NCI-H2171 treated with DMSO at 0.1 percent for 48 hours (cell line): ENCODE results near the gene DCAF17.
"Not testable (repeated sequence)": the region's sequence is repeated elsewhere in the genome, so short reads cannot be mapped to it uniquely, and the experiment has no call there.

Experiments used
- DNase-seq: peaks from one replicate; lab custom pipeline; 2025; lab: John Stamatoyannopoulos, UW

DCAF17 gene

DNA sequence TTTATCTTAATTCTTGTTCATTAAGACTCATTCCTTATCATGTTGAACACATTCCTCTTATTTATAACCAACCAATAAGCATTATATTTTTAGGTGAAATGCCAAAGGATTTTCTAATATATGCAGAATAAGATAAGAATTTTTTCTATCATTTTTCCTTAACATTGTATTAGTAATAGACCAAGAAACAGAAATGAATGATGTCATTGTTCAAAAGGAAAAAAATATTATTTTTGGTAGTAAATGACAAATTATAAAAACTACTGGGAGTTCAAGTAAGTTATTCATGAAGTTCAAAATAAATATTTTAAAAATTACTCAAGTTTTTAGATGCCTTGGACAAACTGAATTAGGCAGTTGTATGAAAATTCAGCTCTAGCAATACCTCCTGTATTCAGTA is 25.5 kb downstream of the DCAF17 start:
- no peak for DNase-seq

DNA sequence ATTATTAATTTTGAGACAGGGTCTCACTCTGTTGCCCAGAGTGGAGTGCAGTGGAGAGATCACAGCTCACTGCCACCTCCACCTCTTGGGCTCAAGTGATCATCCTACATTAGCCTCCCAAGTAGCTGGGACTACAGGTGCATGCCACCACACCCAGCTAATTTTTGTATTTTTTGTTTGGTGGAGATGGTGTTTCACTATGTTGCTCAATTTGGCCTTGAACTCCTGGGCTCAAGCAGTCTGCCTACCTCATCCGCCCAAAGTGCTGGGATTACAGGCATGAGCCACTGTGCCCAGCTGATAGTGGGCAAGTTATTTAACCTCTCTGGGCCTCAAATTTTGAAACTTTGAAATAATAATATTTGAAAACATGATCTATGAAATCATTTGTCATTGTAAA is 26.5 kb downstream of the DCAF17 start:
- DNase-seq, result no peak

DNA sequence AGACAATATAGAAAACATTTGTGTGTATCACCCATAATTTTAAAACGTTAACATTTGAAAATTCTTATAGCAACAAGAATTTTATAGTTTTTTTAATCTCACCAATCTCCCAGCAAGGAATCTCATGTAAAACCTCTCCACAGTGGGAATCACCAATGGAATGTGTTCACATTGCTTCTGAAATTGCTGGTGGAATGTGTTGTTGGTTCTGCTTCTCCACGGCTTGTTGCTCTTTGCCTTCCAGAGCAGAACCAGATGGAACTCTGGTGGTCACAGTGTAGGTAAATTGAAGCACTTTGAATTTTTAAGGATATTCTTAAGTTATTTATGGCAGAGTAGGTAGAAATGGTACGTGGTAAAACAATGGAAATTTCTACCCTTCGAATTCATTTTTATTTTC is 35.1 kb downstream of the DCAF17 start:
- no peak for DNase-seq

DNA sequence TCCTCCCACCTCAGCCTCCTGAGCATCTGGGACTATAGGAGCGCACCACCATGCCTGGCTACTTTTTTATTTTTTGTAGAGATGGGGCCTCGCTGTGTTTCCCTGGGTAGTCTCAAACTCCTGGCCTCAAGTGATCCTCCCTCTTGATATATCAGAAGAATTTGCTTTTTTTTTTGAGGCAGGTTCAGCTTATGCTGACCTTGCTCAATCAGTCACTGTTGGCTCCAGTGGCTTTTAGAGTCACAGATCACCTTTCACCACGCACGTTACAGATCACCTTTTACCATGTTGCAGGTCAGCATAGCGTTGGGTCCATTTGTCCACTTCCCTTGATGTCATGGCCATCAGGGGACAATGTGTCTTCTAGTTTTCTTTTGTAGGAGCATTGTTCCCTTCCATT is 36.1 kb downstream of the DCAF17 start:
- no peak for DNase-seq

DNA sequence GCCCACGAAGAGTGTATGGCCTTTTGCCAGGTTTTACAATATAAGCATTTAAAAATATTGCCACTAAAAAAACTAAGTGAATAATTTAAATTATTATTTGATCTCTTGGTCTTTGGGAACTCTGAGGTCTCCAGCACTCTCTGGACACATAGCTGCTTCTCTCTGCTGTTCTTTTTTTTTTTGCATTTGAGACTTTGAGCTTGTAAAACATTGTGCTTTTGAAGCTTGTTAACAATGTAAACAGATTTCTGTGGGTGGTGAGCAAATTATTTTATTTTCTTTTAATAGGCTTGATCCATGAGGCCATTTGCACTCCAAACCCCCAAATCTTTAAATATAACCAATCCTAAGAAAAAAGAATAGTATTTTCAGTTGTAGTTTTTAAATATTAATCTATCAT is 42.0 kb downstream of the DCAF17 start:
- no peak for DNase-seq

DNA sequence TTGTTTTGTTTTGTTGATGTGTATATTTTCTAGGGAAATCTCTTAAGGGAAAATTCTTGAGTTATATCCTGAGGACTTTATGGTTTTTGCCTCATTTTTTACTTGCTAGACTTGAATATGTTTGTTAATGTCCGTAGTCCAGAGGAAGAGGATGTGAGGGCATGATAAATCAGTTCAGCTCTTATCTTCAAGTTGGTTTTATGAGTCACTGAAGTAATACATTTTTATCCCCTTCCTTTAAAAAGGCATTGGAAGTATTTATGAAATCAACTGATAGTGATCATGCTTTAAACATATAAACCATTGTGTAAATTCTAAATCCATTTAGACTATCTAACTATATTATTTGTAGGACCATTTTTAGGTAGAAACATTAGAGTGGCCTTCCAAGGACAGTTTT is 44.3 kb downstream of the DCAF17 start:
- DNase-seq, result no peak

DNA sequence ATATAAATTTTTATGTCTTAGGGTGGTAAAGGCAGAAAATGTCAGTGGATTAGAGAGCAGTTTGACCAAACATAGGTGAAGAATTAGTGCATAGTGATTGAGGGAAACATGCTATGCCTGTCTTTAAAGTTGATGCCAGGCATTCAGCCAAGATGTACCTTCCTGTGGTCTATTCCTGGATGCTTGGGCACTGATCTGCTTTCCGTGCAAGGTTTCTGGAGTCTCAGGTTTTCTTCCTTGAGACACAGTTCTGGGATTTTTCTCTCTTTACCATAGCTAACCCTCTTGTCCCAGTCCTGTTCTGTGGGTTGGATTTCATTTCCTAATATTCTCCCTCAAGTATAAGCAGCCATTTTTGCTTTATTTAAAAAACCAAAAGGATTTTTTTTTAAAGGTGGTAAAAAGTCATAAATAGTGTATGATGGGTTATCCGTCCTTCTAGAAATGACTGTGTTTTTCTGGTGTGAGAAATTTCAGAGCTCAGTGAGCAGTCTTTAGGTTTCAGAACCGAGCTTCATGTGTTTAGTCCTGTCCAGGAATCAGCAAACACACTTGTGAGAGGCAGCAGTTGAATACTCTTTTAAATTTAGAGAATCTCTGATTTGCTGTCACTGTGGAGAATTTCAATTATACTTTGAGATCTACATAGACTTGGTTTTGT is 45.3 kb downstream of the DCAF17 start:
- DNase-seq, result no peak

DNA sequence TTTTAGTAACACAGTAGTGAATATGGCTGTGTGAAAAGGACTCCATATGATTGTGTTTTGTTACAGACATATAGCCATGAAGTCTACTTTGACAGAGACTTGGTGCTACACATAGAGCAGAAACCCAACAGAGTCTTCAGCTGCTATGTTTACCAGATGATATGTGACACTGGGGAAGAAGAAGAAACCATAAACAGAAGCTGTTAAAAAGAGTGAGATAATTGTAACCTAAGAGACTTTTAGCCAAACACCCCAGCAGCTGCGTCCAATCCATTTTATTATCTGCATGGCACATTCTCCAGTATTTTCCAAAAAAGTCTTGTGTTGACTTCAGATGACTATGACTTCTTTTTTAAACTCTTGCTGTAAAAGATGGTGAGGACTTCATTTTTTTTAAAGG is 46.9 kb downstream of the DCAF17 start:
- no peak for DNase-seq

DNA sequence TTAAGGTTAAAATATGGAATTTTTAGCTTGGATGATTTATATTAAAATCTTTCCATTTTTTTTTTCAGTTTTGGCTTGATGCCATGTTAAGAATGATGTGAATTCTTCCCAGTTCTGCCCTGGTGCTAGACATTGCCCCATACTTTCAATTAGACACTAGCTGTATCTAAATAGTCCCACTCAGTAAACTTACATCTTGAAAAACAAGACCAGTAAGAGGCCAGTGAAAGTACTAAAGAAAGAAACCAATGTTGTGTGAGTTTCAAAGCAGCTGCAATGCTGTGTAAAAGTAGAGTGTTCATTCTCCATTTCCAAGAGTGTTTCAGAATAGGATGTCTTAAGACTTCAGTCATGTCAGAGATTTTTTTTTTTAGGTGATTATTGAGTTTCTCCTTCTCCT is 48.3 kb downstream of the DCAF17 start:
- no peak for DNase-seq

DNA sequence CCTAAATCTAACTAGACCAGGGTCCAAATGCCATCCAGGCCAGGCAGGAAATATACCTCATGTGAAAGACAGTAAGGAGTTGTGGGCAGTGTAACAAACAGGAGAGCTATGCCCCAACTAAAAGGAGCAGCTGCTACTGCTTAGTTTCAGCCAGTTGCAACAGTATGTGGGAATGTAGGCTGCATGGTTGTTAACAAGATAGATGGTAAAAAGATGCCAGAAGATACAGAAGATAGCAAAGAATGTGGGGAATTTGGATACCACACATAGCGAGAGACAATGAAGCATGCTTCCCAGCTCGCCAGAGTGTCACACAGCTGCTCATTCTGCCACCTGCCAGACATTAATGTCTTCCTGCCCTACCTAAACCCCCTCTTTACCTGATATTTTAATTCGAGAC is 48.9 kb downstream of the DCAF17 start:
- no peak for DNase-seq

DNA sequence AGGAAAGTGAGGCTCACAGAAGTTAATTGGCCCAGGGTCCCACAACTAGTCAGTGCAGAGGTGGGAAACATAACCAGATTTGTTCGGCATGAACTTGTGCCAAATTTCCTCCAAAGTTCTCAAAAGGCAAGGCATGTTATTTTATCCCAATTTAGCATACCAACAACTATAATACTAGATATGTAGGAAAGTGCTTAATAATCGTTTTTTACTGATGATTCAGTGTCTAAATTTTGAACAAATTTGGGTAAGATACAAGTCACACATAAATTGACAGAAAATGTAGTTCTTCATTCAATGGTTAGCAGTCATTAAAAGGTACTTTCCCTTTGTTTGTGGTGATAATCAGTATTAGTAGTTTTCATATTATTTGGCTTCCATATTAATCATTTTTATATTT is 49.8 kb downstream of the DCAF17 start:
- no peak for DNase-seq

DNA sequence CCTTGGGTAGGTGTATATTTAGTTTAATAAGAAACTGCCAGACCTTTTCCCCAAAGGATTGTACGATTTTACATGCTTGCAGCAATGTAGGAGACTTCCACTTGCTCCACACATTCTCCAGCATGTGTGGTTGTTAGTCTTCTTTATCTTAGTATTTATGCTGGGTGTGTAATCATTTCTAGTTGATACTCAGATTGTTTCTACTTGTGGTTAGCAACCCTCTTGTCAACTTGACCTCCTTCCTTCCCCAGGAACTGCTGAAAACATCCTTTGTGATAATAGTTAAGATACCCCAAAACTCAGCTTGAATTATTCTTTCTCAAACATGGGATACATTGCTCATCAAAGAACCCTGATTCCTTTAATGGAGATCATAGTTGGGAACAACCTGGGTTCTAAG is 51.1 kb downstream of the DCAF17 start:
- DNase-seq, result no peak

DNA sequence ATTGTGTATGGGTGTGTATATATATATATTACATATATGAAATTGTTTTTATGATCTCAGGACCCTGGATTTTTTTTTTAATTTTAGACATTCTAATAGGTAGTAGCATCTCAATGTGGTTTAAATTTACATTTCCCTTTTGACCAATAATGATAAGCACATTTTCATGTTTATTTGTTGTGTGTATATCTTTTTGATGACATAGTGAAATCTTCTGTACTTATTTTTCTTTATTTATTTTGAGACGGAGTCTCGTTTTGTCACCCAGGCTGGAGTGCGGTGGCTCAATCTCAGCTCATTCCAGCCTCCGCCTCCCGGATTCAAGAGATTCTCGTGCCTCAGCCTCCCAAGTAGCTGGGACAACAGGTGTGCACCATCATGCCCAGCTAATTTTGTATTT is 53.2 kb downstream of the DCAF17 start:
- no peak for DNase-seq

DNA sequence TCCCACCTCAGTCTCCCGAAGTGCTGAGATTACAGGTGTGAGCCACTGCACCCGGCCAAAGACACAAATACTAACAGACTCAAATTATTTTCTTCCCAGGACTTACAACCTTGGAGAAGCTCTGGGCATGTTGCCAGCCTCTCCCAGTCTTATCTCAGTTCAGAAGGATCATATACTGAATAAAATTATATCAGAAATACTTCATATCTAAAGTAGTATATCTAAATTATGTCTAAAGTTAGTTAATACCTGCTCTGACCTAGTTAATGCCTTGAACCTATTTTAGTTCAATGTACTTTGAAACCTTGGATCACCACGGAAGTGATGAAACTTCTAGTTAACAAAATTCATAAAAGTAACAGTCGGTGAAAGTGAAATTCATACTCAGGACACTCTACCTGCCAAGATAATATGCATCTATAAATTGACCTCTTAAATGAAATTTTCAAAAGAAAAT is 53.8 kb downstream of the DCAF17 start:
- DNase-seq, result no peak

DNA sequence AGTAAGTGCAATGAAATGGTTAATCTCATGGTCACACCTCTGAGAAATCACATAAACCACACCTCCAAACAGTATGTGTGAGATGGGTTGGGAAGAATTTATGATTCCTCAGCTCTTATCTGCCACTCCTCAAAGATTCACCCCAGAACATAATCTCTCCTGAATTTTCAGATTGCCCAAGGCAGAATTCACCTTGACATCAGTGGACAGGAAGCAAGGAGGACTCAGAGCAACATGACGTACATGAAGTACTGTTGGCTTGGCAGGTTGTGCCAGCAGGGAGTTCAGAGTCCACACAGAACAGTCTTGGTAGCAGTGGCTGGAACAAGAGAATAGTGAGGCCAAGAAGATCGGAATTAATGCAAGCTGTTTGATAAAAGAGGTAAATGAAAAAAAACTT is 56.6 kb downstream of the DCAF17 start:
- DNase-seq, result no peak

DNA sequence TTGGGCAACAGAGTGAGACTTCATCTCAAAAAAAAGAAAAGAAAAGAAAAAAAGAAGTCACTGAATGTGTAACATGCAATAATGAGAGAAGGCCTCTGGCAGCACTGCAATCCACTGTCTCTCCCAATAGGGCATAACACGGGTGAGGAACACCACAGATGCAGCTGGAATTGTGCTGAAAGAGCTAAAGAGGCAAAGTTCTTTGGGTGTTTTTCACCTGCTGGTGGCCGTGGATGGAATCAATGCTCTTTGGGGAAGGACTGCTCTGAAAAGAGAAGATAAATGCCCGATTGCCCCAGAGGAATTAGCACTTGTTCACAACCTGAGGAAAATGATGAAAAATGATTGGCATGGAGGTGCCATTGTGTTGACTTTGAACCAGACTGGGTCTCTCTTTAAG is 57.3 kb downstream of the DCAF17 start:
- no peak for DNase-seq

DNA sequence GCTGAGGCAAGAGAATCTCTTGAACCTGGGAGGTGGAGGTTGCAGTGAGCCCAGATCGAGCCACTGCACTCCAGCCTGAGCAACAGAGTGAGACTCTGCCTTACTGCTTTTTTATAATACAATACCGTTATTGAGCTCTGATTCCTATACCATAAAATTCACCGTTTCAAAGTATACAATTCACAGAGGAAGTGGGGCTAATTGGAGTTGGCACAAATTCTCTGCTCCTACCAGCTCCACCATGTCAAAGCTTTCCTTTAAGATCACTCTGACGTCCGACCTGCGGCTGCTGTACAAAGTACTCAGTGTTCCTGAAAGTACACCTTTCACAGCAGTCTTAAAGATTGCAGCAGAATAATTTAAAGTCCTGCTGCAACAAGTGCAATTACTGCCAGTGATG is 58.6 kb downstream of the DCAF17 start:
- no peak for DNase-seq

DNA sequence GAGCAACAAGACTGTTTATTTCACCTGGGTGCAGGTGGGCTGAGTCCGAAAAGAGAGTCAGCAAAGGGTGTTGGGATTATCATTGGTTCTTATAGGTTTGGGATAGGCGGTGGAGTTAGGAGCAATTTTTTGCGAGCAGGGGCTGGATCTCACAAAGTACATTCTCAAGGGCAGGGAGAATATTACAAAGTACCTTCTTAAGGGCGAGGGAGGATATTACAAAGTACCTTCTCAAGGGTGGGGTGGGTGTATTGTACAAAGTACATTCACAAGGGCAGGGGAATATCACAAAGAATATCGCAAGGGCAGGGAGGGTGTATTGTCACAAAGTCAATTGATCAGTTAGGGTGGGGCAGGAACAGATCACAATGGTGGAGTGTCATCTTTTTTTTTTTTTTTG is 63.6 kb downstream of the DCAF17 start:
- not testable (repeated sequence) for DNase-seq

DNA sequence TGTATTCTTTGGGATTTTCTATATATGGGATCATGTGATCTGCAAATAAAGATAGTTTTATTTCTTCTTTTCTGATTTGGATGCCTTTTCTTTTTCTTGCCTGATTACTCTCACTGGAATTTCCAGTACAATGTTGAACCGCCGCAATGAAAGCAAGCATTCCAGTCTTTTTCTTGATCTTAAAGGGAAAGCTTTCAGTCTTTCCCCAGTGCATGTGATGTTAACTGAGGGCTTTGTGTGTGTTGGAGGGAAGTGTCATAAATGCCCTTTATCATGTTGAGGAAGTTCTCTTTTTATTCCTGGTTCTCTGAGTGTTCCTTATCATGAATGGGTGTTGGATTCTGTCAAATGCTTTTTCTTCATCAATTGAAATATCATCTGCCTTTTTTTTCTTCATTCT is 71.3 kb downstream of the DCAF17 start:
- DNase-seq, result no peak

DNA sequence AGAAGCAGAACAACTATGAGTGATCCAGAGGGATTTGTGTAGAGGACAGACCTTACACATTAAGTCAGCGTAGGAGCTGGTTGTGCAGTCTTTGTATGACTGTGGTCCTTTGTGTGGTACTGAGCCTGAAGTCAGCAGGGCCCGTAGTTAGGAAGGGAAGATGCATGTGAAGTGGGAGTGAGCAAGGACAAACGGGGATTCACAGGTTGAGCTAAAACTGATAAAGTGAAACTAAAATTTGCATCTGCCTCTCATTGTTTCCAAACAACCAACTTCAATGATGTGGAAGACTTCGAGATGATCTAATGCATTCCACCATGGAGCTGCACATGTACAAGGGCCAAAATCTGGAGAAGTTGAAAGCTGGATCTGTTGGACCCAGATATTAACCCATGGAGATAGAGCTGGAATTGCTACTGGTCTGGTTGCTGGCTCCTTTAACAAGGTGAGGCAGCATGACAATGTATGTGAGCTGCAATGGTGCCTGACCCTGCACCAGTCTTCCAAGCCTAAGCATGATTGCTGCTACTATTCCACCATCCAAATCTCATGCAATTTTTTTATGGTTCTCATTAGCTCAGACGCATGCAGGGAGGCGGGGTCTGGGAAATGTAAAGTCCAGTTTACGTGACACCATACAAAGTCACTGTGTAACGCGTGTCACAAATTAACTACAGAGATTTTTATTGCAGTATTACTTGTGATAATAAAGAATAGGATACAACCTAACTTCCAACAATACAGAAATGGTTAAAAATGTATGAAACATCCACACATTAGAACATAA is 76.1 kb downstream of the DCAF17 start:
- no peak for DNase-seq

DNA sequence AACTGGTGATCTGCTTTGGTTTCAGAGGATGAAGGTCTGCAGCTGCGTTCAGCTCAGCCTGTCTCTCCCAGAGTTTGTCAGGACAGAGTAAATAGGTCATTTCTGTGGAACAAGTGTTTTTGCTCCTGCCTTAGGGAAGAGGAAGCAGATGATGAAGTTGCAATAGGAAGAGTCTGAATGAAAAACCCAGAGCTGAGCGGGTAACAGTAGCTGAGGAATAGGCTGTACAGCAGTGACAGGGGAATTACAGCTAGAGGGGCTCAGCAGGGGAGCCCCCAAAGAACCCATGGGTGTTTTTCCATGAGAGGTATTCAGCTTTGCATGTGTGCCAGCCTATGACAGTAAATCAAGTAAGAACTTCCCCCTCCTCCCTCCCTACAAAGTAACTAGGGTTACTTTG is 78.0 kb downstream of the DCAF17 start:
- no peak for DNase-seq

DNA sequence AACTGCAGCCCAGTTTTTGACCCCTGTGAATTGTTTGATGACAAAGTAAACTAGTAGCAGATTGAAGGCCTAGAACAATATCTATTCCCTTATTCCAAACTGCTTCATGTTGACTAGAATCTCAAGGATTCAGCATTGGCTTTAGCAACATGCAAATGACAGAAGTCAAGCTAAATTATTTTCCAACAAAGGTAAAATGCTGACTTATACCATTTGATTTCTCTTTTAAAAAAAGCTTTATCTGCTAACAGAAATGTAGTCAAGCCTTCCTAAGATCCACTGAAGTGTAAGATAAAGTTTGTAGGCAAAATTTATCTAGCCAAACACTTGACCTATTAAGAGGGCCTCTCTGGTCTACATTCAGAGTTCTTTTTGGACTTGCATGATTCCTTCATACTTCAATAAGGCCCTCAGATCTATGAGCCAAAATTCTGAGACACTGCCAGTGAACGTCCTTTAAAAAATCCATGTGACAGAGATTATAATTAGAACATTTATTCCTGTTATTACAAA is 78.7 kb downstream of the DCAF17 start:
- DNase-seq, result no peak

DNA sequence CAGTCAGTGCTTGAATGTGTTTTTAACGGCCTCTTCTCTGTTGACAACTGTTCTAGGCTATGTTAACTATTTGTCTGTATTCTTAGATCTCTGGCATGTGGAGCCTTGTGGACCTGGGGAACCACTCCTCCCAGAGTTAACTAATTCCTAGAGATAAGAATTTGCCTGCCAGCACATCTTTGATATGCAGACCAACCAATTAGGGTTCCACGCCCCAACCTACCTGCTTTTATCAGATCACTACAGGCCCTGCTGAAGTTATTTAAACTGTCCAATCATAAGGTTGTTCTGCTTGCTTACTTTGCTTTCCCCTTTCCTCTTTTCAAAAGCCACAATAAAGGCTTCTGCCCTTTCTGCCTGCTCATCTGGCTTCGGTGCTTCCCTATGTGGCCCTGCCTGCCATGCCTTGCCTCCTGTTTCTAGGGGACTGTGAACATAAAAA is 79.7 kb downstream of the DCAF17 start:
- no peak for DNase-seq
